GM18517 (cell line): ENCODE results near the gene DNLZ.
A peak's percentile ranks its signal among the peaks of the same experiment; 100 is the strongest.
"Not testable (repeated sequence)": the region's sequence is repeated elsewhere in the genome, so short reads cannot be mapped to it uniquely, and the experiment has no call there.

Source experiments
- ATAC-seq: cut with Tn5 transposase; IDR thresholded peaks from one replicate; pipeline ENCODE4 v1.9.1; 2021; ENCODE audit warnings: mild to moderate bottlenecking, moderate library complexity; ENCODE audit not compliant: unreplicated experiment

Gene DNLZ

DNA sequence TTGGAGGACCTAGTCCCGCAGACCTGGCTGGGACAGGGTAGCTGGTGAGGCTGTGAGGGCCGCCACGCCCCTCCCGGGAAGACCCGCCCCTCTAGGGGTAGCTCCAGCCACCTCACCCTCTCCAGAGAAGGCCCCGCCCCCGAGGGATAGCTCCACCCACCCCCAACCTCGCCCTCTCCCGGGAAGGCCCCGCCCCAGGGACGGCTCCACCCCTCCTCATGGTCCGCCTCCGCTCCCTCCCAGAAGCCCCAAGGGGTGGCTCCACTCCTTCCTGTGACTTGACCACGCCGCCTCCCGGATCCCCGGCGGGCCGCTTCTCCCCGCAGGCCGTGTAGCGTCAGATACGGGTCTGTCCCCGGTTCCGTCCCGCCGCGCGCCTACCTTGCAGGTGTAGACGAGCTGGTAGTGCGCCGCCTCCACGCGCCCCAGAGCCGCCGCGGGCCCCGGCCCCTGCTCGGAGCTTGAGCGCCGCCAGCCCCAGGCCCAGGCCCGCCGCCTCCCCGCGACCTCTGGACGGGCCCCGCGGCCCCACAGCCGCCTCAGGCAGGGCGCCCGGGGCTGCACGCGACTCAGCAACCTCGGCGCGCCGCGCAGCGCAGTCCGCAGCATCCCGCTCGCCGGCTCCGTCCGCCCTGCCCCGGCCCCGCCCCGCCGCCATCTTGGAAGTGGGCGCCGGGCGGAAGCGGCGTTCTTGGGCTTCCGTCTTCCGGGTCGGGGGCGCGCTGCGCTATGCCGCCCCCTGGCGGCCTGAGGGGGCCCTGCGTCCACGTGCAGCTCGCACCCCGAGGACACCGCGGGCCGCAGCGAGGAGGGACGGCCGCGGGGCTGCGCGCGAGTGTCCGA, at the start of gene DNLZ:
DNLZ (minus strand) TSS at position 639 of the 843 bp plus-strand sequence; CDS start at position 609, 30 bp downstream.
- ATAC-seq: peak; percentile 53

DNA sequence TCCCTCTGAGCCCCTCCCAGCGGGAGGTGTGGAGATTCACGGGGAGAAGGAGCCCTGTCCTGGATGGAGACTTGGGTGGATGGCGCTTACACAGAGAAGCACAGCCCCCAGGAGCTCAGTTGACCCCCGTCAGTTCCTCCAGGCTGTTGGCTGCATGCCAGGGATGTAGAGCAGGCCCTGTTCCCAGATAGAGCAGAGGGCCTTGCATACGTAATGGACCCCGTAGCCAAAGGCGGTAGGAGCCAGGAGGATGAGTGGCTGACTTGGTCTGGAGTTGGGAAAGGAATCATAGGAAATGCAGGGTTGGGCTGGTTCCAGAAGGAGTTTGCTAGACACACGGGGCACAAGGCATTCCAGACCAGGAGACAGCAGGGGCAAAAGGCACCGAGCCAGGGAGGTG, 49.4 kb upstream of the DNLZ start:
- ATAC-seq: no peak

DNA sequence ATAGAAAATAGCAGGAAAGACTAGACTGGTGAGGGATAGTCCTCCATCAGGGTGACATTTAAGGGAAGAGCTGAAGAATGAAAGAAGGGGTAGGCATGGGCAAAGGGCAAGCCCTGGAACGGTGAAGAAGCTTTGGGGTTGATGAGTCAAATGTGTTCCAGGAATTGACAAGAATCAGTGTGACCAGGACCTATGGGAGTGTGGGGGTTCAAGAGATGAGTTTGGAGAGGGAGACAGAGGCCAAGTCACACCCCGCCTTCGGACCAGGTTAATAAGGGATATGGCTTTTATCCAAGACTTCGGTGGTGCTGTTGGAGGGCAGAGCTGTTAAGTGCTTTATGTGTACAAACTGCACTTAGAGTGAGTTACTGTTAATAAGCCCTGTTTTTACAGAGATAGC, 47.8 kb upstream of the DNLZ start:
- ATAC-seq: no peak

DNA sequence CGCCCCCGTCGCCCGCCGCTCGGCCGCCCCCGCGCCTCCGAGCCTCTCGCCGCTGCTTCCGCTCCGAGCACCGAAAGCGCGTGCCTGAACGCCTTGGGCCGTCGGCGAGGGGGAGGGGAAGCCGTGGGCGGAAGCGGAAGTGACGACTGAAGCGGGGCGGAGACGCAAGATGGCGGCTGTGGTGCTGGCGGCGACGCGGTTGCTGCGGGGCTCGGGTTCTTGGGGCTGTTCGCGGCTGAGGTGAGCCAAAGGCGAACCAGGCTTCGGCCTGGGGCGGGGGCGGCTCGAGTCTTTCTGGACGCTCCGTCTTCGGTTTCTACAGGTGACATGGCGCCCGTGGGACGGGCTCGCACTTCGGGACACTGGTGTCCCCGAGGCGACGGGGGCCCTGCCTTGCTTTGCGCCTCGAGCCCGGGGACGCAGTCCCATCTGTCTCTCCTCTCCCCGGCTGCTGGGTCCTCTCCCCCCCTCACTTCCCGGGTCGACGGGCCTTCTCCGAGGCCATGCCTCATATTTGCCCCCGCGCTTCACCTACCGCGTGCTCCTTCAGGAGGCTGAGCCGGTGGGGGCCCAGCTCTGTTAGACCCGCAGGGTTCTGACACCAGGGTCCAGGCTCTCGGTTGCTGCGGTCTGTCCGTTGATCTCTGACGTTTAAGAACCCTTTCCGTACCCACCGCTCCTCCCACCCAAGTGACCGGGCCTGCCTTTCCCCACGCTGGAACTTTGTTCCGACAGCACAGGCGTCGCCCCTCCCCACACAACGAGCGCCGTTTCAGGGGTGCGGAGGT, 47.1 kb upstream of the DNLZ start, which contains the start of the genes ENTR1 and PMPCA:
ENTR1 (minus strand) TSS at position 115 of the 788 bp plus-strand sequence. CDS start 217 bp downstream, outside the sequence.
PMPCA (plus strand) TSS at position 159 of the 788 bp plus-strand sequence; CDS start at position 170, 11 bp downstream.
- peak; percentile 68 for ATAC-seq

DNA sequence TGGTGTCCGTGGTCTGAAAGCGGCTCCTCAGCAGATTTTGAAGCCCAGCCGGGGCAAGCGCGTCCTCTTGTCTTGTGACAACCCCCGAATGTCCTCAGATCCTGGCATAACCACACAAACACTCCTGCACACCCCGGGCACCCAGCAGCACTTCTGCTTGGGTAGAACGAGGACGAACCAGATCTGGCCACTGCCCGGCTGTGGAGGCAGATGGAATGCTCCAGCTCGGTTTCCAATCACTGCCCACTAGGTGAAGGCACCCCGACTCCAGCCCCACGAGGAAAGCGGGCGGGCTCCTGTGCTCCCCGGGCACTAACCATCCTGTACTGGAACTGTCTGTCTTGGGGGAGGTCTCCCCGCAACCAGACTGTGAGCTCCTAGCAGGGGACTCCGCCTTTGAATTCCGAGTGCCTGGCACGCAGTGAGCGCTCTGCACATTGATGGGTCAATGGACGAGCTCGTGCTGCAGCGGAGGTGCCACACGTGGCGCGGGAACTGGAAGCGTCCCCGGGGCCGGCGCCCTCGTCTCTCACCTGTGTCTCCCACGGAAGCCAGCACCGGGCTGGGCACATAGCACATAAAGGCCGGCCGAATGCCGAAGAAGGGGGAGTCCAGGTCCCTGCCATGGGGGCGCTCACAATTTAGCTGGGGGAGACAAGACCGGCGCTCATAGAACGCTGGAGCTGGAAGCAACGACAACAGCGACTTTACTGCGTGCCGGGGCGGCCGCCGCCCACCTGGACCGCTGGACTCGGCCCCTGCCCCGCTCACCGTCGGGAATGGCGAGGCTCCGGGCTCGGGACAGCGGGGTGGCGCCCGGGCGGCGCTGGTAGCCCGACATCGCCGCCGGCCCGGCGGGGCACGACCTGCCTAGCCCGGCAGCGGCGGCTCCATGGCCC, 46.3 kb upstream of the DNLZ start:
- no peak for ATAC-seq

DNA sequence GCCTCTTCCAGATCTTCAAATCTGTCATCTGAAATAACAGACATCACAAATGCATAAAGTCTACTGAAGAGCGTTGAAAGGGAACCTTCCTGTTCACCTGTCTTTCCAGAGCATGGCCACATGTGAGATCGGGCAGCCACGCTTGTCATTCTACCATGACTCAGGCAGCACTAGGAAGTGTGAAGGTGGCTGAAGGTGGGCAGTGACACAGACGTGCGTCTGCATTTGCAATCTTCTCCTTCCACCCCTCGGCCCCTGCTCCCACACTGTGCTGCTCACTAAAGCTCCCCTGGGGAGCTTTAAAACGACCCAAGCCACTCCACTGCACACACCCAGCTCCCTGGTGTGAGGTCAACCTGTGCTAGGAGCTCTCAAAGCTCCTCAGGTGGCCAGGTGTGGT, 44.4 kb upstream of the DNLZ start:
- no peak for ATAC-seq

DNA sequence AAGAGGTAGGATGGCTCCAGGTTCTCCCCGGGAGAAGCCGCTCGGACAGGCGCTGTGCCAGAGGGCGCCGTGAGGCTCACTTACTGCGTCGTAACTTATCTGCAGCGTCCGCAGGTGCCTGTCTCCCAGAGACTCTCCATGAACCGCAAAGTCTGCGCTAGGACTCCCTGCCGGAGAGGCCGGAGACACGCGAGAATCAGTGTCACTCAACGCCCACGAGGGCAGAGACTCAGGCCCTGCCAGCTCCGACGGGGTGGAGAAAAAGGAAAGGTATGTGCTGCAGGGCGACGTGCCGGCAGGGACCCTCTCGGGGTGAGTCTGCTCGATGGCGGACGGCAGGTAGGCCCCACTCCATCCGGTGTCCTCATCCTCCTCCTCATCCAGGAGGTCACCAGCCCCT, 43.5 kb upstream of the DNLZ start:
- ATAC-seq: not testable (repeated sequence)

DNA sequence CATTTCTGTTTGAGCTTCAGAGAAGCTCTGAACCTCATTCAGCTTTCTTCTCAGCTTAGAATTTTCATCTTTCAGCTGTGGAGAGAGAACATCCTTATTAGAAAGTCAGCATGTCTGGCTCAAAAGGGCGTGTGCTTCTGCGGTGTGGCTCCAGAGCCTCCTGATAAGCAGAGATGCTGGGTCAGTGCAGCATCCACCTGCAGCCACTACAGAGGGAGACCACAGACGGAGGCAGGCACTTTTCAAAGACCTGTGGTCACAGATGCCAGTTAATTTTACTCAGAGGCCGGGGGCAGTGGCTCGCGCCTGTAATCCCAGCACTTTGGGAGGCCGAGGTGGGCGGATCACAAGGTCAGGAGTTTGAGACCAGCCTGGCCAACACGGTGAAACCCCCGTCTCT, 42.4 kb upstream of the DNLZ start:
- not testable (repeated sequence) for ATAC-seq

DNA sequence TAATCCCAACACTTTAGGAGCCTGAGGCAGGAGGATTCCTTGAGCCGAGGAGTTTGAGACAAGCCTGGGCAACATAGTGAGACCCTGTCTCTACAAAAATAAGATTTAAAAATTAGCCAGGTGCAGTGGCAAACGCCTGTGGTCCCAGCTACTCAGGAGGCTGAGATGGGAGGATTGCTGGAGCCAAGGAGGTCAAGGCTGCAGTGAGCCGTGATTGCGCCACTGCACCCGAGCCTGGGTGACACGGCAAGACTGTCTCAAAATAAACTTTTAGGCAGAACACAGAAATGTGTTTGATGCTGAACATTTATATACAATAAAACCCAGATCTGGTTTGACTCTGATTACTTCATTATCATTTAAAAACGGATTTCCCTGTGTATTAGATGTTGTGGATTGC, 41.9 kb upstream of the DNLZ start:
- no peak for ATAC-seq

DNA sequence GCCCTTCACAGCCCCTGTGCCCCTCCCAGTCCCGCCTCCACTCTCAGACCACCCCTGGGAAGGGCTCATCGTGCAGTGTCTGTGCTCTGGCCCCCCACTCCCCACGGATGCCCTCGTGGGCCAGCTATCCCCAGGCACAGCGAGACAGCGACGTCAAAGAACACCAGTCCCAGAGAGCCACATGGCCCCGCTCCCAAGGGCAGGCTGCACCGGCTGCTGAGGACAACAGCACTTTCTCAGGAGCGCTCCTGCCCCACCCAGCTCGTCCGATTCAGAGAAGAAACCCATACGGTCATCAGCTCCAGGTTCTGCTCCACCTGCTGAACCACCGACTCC, 41.2 kb upstream of the DNLZ start:
- no peak for ATAC-seq

DNA sequence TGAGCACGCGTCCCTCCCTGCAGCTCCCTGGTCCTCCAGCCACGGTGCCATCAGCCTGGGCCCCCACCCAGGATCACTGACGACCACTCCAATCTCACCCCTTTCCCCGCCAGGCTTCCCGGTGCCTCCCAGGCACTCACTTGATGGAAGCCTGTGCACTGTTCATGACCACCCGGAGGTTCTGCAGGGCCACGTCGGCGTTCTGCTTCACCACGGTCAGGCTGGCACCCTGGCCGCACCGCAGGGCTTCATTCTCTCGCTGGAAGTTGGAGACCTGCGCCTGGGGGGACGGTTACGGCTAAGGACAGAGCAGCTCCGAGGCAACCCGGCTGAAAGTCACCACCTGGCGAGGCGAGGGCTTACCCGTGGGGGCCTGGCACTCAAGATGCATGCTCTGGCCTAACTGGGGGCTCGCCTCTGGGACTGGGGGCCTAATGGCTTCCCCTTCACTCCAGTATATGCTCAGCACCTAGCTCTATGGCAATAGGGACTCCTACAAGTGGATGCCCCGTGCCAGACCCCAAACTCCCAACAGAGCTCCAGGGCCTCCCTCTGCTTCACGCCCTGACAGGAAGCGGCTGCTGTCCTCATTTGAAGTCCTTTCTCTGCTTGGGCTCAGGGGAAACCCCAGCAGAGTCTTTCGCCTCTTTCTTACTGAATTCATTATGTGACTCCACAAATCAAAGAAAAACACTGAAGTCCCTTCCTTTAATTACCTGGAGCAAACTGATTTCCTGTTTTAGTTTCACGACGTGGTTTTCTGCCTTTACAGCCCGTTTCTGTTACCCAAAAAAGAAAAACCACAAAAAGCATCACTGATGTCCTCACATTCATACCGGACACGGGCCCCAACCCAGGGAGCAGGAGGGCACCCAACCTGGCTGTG, 40.6 kb upstream of the DNLZ start:
- no peak for ATAC-seq

DNA sequence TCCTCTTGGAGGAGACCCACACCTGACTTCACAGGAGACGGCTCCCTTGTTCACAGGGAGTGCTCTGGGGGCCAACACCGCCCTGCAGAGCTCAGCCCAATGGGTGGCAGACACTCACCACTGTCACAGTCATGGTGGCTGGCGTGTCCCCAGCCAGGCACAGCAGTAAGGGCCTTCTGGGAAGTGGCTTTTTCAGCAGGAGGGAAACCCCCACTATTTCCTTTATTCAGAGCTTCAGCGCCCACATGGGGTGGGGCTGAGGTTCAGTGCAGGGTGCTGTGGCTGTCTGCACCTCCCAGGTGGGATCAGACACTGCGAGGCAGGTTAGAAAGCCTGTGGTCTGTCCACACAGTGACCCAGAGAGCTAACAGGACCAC, 40.0 kb upstream of the DNLZ start:
- no peak for ATAC-seq

DNA sequence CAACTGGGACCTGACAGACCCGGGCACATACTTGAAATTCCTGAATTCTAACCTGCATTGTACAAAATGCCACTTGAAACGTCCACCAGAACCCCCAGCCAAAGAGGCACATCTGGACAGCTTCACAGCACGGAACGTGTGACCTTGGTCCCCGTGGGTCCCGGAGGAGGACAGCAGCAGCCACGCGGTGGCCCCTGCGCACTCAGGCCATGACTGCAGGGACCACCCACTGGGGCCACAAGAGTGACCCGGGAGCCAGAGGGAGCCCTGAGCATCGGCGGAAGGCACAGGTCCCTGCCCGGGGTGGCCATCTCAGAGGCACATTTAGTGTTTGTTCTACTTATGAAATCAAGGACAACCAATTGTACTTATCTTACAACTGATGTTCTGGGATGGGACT, 38.5 kb upstream of the DNLZ start:
- no peak for ATAC-seq

DNA sequence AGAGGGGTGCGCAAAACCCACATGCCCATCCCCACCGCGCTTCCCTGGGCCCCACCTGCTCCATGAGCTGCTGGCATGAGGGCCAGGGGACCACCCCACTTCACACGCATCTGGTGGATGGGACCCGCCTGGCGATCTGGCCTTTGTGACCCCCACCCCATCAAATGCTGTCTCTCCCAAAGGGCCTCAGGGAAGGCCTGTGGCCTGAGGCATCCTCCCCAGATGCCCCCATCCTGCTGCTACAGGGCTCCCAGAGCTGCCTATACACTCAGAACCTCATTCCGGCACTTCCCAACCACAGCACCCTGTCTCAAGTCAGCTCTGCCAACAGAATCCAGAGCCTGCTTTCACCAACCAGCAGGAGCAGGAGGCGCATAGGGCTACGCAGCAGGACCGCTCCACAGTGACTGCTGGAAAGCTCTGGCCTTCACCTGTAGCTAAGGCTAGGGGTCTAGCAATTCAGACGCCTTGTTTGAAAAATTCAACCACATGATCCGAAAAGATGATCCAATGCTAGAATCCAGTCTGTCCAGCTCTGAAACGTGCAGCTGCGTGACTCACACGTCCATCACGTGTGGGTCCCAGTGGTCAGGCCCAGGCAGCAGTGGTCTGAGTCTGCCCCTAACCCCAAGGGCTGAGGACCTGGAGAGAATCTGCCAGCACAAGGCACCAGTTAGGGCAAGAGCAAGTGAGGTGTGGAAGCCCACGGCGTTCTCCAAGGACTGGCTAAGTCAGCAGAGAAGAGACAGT, 37.8 kb upstream of the DNLZ start:
- ATAC-seq: no peak

DNA sequence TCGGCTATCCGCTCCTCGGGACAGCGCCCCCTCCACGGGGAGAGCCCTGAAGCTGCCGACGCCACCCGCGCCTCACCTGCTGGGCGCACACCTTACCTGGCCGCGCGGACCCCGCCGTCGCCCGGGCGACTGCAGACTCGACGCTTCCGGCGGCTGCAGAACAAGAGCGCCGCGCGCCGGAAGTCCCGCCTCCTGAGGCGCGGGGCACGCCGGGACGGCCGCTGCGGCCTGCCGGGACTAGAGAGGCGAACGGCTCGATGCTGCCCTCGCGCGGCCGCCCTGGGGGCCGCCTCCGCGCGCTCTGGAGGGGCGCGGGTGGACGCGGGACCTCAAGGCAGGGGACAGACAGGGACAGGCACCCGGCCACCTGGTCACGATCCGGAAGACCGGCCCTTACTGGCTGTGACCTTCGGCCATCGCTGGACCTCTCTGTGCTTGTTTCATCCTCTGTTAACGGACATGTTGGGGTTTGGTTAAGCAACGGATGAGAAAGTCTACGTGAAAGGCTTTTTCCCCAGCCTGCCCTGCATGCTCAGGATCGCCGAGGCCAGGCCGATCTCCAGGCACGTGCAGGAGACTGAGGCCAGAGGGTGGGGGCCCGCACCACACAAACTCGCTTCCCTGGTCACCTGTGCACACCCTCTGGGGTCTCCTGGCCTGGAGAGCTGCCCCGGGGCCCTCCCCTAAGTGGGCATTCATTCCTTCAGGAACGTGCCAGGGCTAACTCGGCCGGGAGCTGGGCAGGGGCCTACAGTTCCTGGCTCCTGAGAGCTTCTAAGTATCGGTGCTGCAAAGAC, 36.7 kb upstream of the DNLZ start, which contains the start of gene SNAPC4:
SNAPC4 (minus strand) TSS at position 133 of the 797 bp plus-strand sequence. CDS start 1,742 bp downstream, outside the sequence.
- peak; percentile 57 for ATAC-seq

DNA sequence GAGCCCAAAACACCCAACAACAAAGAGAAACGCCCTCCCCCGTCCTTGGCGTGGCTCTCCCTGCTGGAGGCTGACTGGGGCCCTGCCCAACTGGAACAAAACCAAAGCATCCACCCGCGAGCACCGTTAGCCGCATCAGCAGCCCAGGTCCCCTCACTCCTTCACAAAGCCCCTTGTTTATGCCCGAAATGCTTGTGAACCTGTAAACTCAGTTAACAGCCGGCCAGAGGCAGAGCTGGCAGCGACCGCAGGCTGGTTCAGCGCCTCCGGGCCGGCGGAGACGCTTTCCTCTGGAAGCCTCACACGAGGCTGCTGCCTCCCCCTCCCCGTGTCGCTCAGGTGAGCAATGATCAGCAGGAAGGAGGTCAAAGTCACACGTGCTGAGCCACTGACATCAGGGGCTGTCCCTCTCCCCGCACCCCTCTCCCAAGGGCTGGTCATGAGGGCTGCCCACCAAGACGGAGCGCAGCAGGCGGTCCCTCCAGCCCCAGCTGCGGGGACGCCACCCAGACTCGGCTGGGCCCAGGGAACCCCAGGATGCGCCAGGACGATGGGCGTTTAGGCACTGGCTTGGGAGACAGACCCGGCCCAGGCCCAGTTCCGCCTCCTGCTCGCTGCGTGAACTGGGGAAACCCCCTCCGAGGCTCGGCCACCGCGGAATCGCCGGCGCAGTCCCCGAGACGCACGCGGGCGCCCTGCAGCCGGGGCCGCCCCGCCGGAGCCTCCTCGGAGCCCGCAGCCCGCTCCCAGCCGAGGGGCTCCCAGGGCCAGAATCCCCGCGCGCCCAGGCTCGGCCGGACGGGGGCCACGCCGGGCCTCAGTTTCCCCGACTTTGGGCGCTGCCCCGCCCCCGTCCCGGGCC, 35.9 kb upstream of the DNLZ start:
- ATAC-seq: no peak

DNA sequence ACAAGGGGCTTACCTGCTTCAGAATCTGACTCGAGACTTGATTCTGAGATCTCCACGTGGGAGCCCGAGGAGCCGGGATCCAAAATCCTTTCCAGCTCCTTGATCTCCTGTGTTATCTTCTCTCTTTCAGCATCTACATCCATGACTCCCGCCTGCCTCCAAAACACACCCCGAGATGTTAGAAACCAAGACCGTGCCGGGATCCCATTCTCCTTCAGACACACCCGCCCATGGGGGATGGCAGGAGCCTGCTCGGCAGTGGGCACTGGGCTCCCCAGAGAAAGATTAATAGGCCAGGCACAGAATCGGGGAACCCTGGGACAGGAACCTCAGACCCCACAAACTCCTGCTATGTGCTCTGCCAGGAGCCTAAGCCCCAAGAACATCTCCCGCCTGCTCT, 34.7 kb upstream of the DNLZ start:
- ATAC-seq: no peak
